NCI-H187 (cell line): Measurements from ENCODE around the gene SOX9.

Experiments
- DNase-seq, 2 experiments: peaks; one replicate each; lab custom pipeline; 2025; lab: John Stamatoyannopoulos, UW

The SOX9 gene

DNA sequence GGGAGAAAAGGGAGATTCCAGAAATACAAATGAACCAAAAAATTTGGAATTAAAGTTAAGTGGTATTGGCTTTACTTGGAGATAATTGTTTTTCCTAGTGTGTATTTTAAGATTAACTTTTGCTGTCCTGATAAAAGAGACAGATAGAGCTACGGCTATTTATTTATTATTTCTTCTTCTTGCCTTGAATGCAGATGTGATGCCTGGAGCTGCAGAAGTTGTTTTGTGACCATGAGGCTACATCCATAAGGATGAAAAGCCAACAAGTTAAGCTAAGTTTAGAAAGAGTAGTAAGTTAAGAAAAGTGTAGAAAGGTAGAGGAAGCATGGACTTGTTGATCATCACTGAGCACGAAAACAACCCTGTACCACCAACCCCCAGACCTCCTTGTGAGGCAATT is 41.7 kb downstream of the SOX9 start:
- DNase-seq, result no peak

- DNase-seq, result no peak
These were observed 42.7 kb downstream of the SOX9 start for GRCh38 chr17:72163474-72163873.

GRCh38 chr17:72164158-72164739 is 43.4 kb downstream of the SOX9 start:
- no peak for DNase-seq

GRCh38 chr17:72165192-72165866 is 44.5 kb downstream of the SOX9 start:
- no peak for DNase-seq

DNA sequence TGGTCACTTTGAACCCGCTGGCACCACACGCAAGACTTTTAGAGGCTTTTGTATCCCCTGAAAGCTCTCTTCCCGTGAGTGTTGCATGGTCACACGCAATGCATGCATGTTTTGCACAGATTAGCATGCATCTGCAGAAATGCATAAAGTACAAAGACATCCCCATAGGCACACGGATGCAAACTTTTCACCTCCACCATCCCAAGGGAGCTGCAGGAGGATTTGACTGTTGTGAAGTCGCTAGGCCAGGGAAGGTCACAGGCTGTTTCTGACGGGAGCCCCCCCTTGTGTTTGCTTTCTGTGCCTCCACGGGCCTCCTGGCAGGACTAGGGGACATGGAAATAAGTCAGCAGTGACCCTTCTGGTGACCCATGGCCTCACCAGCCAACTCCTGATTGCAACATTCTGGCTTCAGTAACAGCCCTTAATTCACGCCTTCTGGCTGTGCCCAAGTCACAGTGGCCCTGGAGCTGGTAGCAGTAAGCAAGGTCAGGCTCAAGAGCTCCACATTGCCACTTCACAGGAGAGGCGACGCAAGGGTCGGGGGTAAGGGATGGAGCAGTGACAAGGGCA is 45.1 kb downstream of the SOX9 start:
- no peak for DNase-seq

- DNase-seq, result no peak
These were observed 46.8 kb downstream of the SOX9 start for GRCh38 chr17:72167593-72167992.

DNA sequence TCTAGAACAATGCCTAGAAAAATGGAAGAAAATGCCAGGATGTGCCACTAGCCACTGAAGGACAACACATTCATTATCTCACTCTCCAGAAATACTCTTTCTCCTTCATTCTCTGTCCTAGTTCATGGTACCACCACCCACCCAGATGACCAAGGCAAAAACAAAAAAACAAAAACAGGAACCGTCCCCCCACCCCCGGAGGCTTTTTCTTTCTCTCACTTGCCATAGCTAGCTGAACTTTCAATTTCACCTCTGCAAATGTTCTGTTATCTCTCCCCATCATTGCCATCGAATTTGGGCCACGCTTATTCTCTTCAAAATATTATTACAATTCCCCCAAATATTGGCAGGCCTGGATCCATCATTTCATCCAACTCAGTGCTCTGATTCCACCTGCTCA is 49.0 kb downstream of the SOX9 start:
- DNase-seq, result no peak

- DNase-seq, result no peak
These were observed 51.2 kb downstream of the SOX9 start for GRCh38 chr17:72171703-72172667.

DNA sequence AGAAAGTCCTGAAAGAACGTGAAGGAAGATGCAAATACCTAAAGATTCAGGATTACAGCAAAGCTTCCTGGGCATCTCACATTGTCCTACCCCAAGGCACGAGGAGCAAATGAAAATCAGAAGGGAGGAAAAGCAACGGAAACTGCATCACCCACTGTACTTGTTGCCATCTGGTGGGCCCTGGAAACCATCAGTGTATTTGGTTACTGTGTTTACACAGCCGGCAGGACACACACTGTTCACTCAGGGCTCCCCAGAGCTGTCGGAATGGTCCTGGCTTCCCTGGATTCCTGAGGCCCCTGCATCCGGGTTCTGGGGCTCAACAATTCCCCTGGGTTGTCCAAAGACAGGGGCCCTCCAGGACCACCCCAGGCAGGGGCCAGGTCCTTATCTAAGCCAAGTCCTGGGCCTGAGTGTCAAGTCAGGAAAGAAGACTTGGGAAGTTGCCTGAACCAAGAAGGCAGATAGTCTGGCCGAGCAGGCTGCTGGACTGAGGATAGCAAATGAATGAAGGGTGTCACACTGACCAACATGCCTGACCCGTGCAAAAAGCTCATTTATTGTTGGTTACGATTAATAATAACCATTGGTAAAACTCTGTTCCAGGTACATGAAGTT is 52.8 kb downstream of the SOX9 start:
- no peak for DNase-seq

- no peak for DNase-seq
These were observed 54.4 kb downstream of the SOX9 start for GRCh38 chr17:72175263-72175662.
